Mammary epithelial cell (primary cell): ENCODE data around the gene FAM181A.

ENCODE experiments used
- CTCF ChIP-seq, 2 donors: IDR thresholded peaks in 1 of 2; conservative IDR thresholded peaks in 1 of 2; 2 replicates each; pipeline ENCODE4 v1.5.1; 2011 to 2012; ENCODE audit warnings: inconsistent platforms in 2 of 2, low read length in 2 of 2, mild to moderate bottlenecking in 2 of 2, control low read depth in 1 of 2, low read depth in 1 of 2; ENCODE audit not compliant: insufficient read depth in 1 of 2; ENCODE audit errors: extremely low read depth in 1 of 2
- EZH2 ChIP-seq: IDR thresholded peaks from 2 replicates; pipeline ENCODE4 v1.6.1; 2012; ENCODE audit warnings: low read length, inconsistent platforms, borderline replicate concordance

GRCh38 chr14:93878212-93878611 lies 48.9 kb upstream of the FAM181A start:
- TF ChIP-seq CTCF (conservative IDR thresholded peaks at IDR 0.05 in 1 of 2, IDR thresholded peaks at IDR 0.05 in 1 of 2; ENCODE audit: extremely low read depth in 1 of 2, insufficient read depth in 1 of 2, low read depth in 1 of 2, low read length in 2 of 2) (no peak), EZH2 (no peak)
